Endothelial cell of hepatic sinusoid (primary cell): ENCODE data around the gene CDO1.

ENCODE experiments used
- in situ Hi-C: cut with HindIII; loops from 2 replicates; pipeline ENCODE4 v1.10.0; 2017; ENCODE audit warnings: low sequenced_read_pairs

CDO1 gene

GRCh38 chr5:115816226-115817081 lies at the start of gene CDO1:
Gene CDO1 (minus strand): TSS chr5:115816659. CDS start chr5:115816397, 262 bp downstream.
- in situ Hi-C loops, result no loop called here

GRCh38 chr5:115859378-115859777 lies 42.9 kb upstream of the CDO1 start:
- in situ Hi-C loops, result no loop called here

DNA sequence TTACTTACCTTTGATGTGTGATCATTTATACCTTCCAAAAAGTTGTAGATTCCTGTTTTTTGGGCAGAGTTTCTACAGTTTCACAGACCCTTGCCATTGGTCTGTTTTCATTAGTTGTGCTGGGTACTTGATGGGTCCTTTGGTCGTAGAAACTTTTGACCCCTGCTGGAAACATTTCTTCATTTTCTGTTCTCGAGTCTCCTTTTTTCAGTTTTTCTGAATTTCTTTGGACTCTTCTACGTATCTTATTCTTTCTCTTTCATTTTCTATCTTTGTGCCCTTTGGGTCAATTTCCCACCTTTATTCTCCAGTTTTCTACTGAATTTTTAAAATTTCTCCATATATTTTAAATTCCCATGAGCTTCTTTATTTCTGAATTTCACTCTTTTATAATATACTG lies 41.9 kb upstream of the CDO1 start:
- in situ Hi-C loops, result no loop called here

DNA sequence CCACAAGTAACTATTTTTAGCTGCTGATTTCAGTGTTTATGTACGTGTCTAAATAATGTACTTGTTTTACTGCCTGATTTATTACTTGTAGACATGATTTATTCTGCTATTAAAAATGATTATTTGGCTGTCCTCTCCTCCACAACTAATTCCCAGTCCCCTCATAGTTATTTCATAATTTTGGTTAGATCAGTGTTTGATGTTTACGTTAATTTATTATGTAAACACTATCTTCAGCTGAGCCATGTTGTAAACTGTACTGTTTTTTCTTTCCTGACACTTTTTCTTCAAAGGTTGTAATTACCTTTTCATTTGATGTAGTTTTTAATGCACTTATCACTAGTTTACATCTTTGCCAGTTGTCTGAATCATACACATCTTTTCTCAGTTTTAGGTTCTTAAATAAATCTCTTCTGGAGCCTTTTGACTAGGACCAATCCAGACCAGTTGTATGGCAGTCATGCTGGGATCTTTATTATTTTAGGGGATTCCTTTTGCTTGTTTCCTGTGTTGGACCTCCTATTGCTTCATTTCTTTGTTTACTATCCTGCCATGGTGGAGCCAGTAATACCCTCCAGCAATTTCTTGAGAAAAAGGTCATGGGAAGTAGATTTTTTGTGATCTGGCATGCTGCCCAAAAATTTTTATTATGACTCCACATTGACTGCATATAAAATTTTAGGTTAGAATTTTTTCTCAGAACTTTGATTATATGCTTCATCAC lies 41.3 kb upstream of the CDO1 start:
- in situ Hi-C loops, result no loop called here

- in situ Hi-C loops, result no loop called here
These were observed 40.6 kb upstream of the CDO1 start for GRCh38 chr5:115857057-115857479.

DNA sequence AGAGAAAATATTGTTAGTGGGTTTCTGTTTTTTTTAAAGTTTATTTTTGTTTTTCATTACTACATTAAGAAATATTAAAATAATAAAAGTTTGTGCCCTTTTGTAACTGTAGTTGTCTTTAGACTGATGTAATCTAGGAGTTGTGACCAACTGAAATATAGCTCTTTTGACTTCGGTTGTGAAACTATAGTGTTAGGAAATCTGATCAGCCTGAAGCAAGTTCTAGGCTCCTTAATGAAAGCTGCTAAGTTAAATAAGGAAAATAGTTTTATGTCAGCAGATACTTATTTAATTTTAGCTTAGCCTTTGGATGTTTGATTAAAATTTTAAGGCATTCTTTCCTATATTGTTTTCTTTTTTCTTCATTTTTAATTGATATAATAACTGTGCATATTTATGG lies 39.5 kb upstream of the CDO1 start:
- in situ Hi-C loops, result no loop called here

DNA sequence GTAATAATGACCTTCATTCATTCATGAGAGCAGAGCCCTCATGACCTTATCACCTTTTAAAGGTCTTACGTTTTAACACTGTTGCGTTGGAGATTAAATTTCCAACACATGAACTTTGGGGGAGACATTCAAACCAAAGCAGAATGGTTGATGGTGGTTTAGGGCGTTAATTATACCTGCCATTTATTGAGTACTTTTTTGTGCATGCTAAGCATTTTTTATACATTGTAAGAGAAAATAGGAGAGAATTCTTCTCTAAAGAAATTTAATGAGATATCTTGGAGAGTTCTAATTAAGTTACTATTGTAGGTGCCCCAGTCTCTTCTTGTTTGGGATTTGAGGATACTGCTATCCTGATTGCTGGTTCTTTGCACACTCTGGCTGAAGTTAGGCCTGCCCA lies 37.7 kb upstream of the CDO1 start:
- in situ Hi-C loops, result no loop called here

GRCh38 chr5:115850744-115851416 lies 34.4 kb upstream of the CDO1 start:
- in situ Hi-C loops, result no loop called here

- in situ Hi-C loops, result no loop called here
These were observed 32.9 kb upstream of the CDO1 start for GRCh38 chr5:115849258-115849798.

DNA sequence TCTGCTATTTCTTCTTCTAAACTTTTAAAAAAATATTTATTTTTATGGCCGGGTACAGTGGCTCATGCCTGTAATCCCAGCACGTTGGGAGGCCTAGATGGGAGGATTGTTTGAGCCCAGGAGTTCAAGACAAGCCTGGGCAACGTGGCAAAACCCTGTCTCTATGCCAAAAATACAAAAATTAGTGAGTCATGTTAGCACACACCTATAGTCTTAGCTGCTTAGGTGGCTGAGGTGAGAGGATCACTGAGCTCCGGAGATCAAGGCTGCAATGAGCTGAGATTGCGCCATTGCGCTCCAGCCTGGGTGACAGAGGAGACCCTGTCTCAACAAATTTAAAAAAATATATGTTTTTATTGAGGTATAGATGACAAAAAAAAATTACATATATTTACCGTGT lies 30.8 kb upstream of the CDO1 start:
- in situ Hi-C loops, result no loop called here

DNA sequence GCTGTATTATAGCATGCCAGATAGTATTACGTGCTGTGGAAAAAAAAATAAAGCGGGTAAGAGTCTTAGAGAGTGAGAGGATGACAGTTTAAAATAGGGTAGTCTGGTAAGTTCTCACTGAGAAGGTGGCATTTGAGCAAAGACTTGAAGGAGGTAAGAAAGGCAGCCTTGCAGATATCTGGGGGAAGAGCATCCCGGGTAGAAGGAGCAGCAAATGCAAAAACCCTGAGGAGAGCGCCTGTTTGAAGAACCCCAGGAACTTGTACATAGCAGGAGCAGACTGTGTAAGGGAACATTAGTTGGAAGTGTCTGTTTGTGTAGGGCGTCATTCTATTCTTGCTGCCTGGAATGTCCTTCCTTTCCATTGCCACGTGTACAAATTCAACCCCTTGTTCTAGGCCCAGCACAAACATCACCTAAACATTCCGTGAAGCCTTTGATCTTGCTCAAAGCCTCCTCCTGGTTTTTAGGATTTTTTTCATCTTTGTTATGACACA lies 27.9 kb upstream of the CDO1 start:
- in situ Hi-C loops, result no loop called here

GRCh38 chr5:115843444-115844130 lies 27.1 kb upstream of the CDO1 start:
- in situ Hi-C loops, result no loop called here

DNA sequence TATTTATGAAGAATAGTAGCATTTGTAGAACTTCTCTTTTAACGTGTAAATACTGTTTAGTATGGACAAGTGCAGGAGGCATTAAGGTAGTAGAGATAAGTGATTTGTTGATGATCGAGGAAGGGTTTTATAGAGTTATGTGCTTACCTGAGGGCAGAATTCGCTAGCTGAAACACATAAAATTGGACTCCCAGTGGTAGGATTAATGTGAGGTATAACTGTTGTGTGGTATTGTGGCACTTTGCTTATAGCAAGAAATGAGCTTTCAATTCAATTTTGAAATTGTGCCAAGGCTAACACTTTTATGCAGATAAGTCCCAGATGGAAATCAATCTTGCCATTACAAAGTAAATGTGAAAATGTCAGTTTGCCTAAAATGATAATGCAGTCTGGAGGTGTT lies 26.5 kb upstream of the CDO1 start:
- in situ Hi-C loops, result no loop called here

- in situ Hi-C loops, result no loop called here
These were observed 25.9 kb upstream of the CDO1 start for GRCh38 chr5:115842089-115842935.

- in situ Hi-C loops, result no loop called here
These were observed 25.1 kb upstream of the CDO1 start, which contains the start of the genes AP3S1 and ATG12 for GRCh38 chr5:115841382-115842088. Gene AP3S1 (plus strand): TSS chr5:115841935. CDS start chr5:115842038, 103 bp downstream. Gene ATG12 (minus strand): TSS chr5:115841565. CDS start chr5:115841552, 13 bp downstream.

- in situ Hi-C loops, result no loop called here
These were observed 24.4 kb upstream of the CDO1 start for GRCh38 chr5:115840873-115841272.

GRCh38 chr5:115838885-115839518 lies 22.5 kb upstream of the CDO1 start:
- in situ Hi-C loops, result no loop called here

DNA sequence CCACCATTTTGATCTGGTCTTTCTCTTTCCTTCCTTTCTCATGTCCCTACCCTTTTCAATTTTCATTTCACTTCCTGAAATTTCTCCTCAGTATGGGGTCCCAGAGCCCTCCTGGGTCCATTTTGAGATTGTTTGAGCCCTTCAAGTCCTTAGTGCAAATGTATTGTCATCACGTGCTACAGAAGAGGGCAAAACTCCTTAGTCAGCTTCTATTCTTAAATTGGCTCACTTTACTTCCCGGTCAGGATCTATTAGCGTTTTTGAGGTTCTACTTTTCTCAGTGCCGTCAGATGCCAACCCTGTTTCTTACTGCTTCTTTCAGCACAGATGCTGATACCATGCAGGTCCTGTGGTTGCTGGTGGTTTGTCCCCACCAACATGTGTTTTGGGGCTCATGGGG lies 19.0 kb upstream of the CDO1 start:
- in situ Hi-C loops, result no loop called here
